H1 (cell line): ENCODE results near the gene GRIK2. TPM values are rescaled to one million over a fixed set of nuclear protein-coding genes. Genes with fewer than 3 reads are reported as not detected.

Experiments used
- CTCF ChIA-PET: fragments of 300-600 bp; sonication (Branson Sonifier 250); formaldehyde crosslinking; loops from one replicate; lab custom pipeline; 2021; ENCODE audit not compliant: partially characterized antibody; lab: Charles Lee
- POLR2A ChIA-PET: fragments of 300-600 bp; sonication (Branson Sonifier 250); formaldehyde crosslinking; loops from one replicate; lab custom pipeline; 2021; ENCODE audit warnings: inconsistent platforms; ENCODE audit not compliant: partially characterized antibody; lab: Charles Lee
- DNase-seq, 2 experiments: peaks; one replicate each; pipeline versions ENCODE4 v3.0.0 to v3.0.0-alpha.2; 2010 to 2022; ENCODE audit warnings: low spot score in 2 of 2, low read depth in 1 of 2, mixed read lengths in 1 of 2
- FAIRE-seq: peaks from 2 replicates; lab custom pipeline; 2011; peaks lifted over from hg19 to GRCh38; lab: Jason Lieb, UNC
- H2AFZ ChIP-seq: 2 replicates; pipeline ENCODE4 v1.8.1; 2012; ENCODE audit warnings: low read length, inconsistent platforms
- H2AK5ac ChIP-seq: 2 replicates; pipeline ENCODE4 v1.6.1; 2013; ENCODE audit warnings: low read depth, low read length
- H2BK120ac ChIP-seq: replicated peaks from 2 replicates; pipeline ENCODE3; 2013; ENCODE audit warnings: low read depth, low read length, inconsistent platforms
- H2BK12ac ChIP-seq: 2 replicates; pipeline ENCODE4 v1.6.1; 2013; ENCODE audit warnings: low read depth, low read length
- H2BK15ac ChIP-seq: 2 replicates; pipeline ENCODE4 v1.6.1; 2013; ENCODE audit warnings: low read length
- H2BK20ac ChIP-seq: 2 replicates; pipeline ENCODE4 v1.6.1; 2013; ENCODE audit warnings: low read length
- H2BK5ac ChIP-seq: 2 replicates; pipeline ENCODE4 v1.6.1; 2013; ENCODE audit warnings: low read depth, low read length
- H3K14ac ChIP-seq: 2 replicates; pipeline ENCODE4 v1.6.1; 2013; ENCODE audit warnings: inconsistent platforms; ENCODE audit not compliant: insufficient read length
- H3K18ac ChIP-seq: 2 replicates; pipeline ENCODE4 v1.6.1; 2013; ENCODE audit warnings: low read length; ENCODE audit errors: extremely low read depth
- H3K23ac ChIP-seq: 2 replicates; pipeline ENCODE4 v1.6.1; 2013; ENCODE audit warnings: inconsistent platforms; ENCODE audit not compliant: insufficient read length
- H3K23me2 ChIP-seq: 2 replicates; pipeline ENCODE4 v1.6.1; 2013; ENCODE audit warnings: low read depth, low read length
- H3K27ac ChIP-seq: 2 replicates; pipeline ENCODE4 v1.6.1; 2011; ENCODE audit warnings: low read depth, low read length, inconsistent platforms
- H3K27me3 ChIP-seq, 4 experiments: replicated peaks in 1 of 4; 1 replicate in 1 of 4; 2 replicates in 3 of 4; pipeline versions ENCODE4 v1.6.1 to v1.8.1; 2011 to 2013; ENCODE audit warnings: low read length in 3 of 4, mild to moderate bottlenecking in 3 of 4, inconsistent platforms in 2 of 4, mixed read lengths in 2 of 4, moderate library complexity in 1 of 4; ENCODE audit not compliant: control insufficient read depth in 3 of 4, insufficient read depth in 3 of 4; ENCODE audit errors: extremely low read depth in 1 of 4
- H3K36me3 ChIP-seq, 4 experiments: 2 replicates each; pipeline versions ENCODE4 v1.6.1 to v1.8.1; 2011 to 2013; ENCODE audit warnings: mild to moderate bottlenecking in 4 of 4, low read length in 3 of 4, moderate library complexity in 2 of 4, control low read depth in 1 of 4, inconsistent platforms in 1 of 4; ENCODE audit not compliant: insufficient read depth in 4 of 4, control insufficient read depth in 2 of 4
- H3K4ac ChIP-seq: replicated peaks from 2 replicates; pipeline ENCODE3; 2013; ENCODE audit warnings: low read length, low read depth, mixed read lengths, inconsistent platforms; ENCODE audit not compliant: insufficient read length
- H3K4me1 ChIP-seq, 4 experiments: replicated peaks in 1 of 4; 1 replicate in 1 of 4; 2 replicates in 3 of 4; pipeline versions ENCODE4 v1.6.1 to v1.8.1; 2011 to 2013; ENCODE audit warnings: low read length in 3 of 4, inconsistent platforms in 2 of 4, mixed read lengths in 1 of 4; ENCODE audit not compliant: insufficient read depth in 4 of 4, control insufficient read depth in 3 of 4
- H3K4me2 ChIP-seq, 2 experiments: 2 replicates each; pipeline versions ENCODE4 v1.6.1 to v1.8.1; 2011 to 2013; ENCODE audit warnings: low read depth in 2 of 2, low read length in 2 of 2, control low read depth in 1 of 2, inconsistent platforms in 1 of 2, mild to moderate bottlenecking in 1 of 2; ENCODE audit not compliant: insufficient read depth in 1 of 2
- H3K4me3 ChIP-seq, 4 experiments: fragments of 200-600, 300-600 bp in 1 of 4; sonication (generic), shearing (Covaris generic), sonication (Bioruptor Twin) in 1 of 4; 2 replicates each; pipeline versions ENCODE4 v1.5.1 to v1.8.1; 2011 to 2016; ENCODE audit warnings: low read length in 4 of 4, low read depth in 3 of 4, control low read depth in 2 of 4, inconsistent platforms in 2 of 4, mild to moderate bottlenecking in 2 of 4, mixed read lengths in 1 of 4, moderate library complexity in 1 of 4; ENCODE audit not compliant: insufficient read depth in 2 of 4; ENCODE audit errors: extremely low read depth in 1 of 4
- H3K56ac ChIP-seq: replicated peaks from 2 replicates; pipeline ENCODE3; 2013; ENCODE audit warnings: low read depth, mild to moderate bottlenecking, mixed read lengths, low read length, inconsistent platforms; ENCODE audit not compliant: insufficient read length
- H3K79me1 ChIP-seq: 2 replicates; pipeline ENCODE4 v1.6.1; 2013; ENCODE audit warnings: low read depth, low read length, control low read depth
- H3K79me2 ChIP-seq, 2 experiments: 2 replicates each; pipeline versions ENCODE4 v1.6.1 to v1.8.1; 2012 to 2013; ENCODE audit warnings: low read length in 2 of 2, mild to moderate bottlenecking in 2 of 2, inconsistent platforms in 1 of 2; ENCODE audit not compliant: insufficient read depth in 2 of 2, control insufficient read depth in 1 of 2
- H3K9ac ChIP-seq, 4 experiments: replicated peaks in 1 of 4; 1 replicate in 1 of 4; 2 replicates in 3 of 4; pipeline versions ENCODE4 v1.6.1 to v1.8.1; 2011 to 2013; ENCODE audit warnings: low read depth in 3 of 4, low read length in 3 of 4, control low read depth in 2 of 4, mild to moderate bottlenecking in 2 of 4, moderate library complexity in 2 of 4, inconsistent platforms in 1 of 4; ENCODE audit errors: extremely low read depth in 1 of 4
- H3K9me3 ChIP-seq, 2 experiments: 2 replicates each; pipeline versions ENCODE4 v1.6.1 to v1.8.1; 2012 to 2013; ENCODE audit warnings: mild to moderate bottlenecking in 2 of 2, moderate library complexity in 2 of 2, control low read depth in 1 of 2, inconsistent platforms in 1 of 2, low read depth in 1 of 2, low read length in 1 of 2, mixed read lengths in 1 of 2; ENCODE audit not compliant: insufficient read depth in 2 of 2
- H4K20me1 ChIP-seq, 2 experiments: replicated peaks in 1 of 2; 2 replicates each; pipeline versions ENCODE3 to v1.8.1; 2011 to 2013; ENCODE audit warnings: inconsistent platforms in 2 of 2, low read length in 2 of 2, mild to moderate bottlenecking in 1 of 2; ENCODE audit not compliant: insufficient read depth in 2 of 2, control insufficient read depth in 1 of 2
- H4K5ac ChIP-seq: 2 replicates; pipeline ENCODE4 v1.6.1; 2013; ENCODE audit warnings: low read length, low read depth, mixed read lengths, inconsistent platforms; ENCODE audit not compliant: insufficient read length
- H4K8ac ChIP-seq: 2 replicates; pipeline ENCODE4 v1.8.0; 2013; ENCODE audit warnings: mild to moderate bottlenecking, moderate library complexity, low read length, inconsistent platforms; ENCODE audit not compliant: insufficient read depth; ENCODE audit errors: extremely low read depth
- H4K91ac ChIP-seq: replicated peaks from 2 replicates; pipeline ENCODE3; 2013; ENCODE audit warnings: low read length, mixed read lengths, inconsistent platforms; ENCODE audit not compliant: insufficient read length
- NRF1 ChIP-seq: IDR thresholded peaks from 2 replicates; pipeline ENCODE4 v1.6.1; 2011; ENCODE audit warnings: mild to moderate bottlenecking, low read depth, low read length, improper control_type of control experiment
- WGBS, 2 experiments: shearing (Covaris generic) in 1 of 2; methylation state at CpG; one replicate each; pipeline versions ENCODE4 v1.1.6 to v1.1.7; 2013 to 2015; ENCODE audit warnings: low lambda C conversion rate in 2 of 2, mixed read lengths in 2 of 2, inconsistent platforms in 1 of 2, low coverage in 1 of 2, missing lambda C conversion rate in 1 of 2; ENCODE audit not compliant: insufficient replicate concordance in 2 of 2, insufficient coverage in 1 of 2, insufficient read length in 1 of 2; ENCODE audit errors: extremely low coverage in 1 of 2, missing lambda C conversion rate in 1 of 2; 5-methylcytosine and 5-hydroxymethylcytosine counted together
- polyA plus RNA-seq, 7 experiments: library from polyadenylated mRNA; depleted of rRNA in 3 of 7; stranded (reverse) in 5 of 7; unstranded in 2 of 7; fragments of >200 nt in 5 of 7; fragments of 200-250 nt in 2 of 7; gene quantifications; 1 replicate in 5 of 7; 2 replicates in 1 of 7; 4 replicates in 1 of 7; pipeline versions ENCODE4 v1.2.1 to v1.2.3, GENCODE V29; 2011 to 2013; ENCODE audit warnings: missing spikeins in 2 of 7, mixed read lengths in 2 of 7
- total RNA-seq: library from RNA; stranded (reverse); fragmentation: NEBNext Ultra II Directional; extraction: Animal tissue kit (Norgen Biotek cat#: 25700); gene quantifications from 2 replicates; pipeline ENCODE4 v1.2.1, GENCODE V29; 2021

Gene GRIK2
- total and polyA plus RNA-seq, 2 of the 8 experiments (the other 6 are each of a cell fraction or from before 2014, with no cell fraction given): 1.8 to 2.2 TPM

DNA sequence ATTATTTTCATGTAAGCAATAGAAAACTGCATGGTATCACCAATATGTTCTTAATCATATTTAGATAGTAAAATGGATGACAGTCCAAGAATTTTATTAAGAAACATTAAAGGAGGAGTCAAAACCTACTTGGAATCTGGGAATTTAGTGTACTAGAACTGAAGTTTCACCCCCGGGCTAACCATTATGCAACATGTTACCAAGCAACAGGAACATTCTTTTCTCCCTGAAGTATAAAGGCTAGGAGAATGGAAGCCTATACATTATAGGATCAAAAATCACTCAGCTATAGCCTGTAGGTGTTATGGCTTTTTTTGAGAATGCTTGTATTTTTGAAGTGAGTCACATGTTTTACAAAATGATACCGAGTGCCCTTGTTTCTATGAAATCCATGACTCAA lies 538.3 kb downstream of the GRIK2 start:
- Histone ChIP-seq H3K4ac (no peak overlapping the region), H2BK12ac (no peak overlapping the region), H3K79me2 (no peaks in the 10 kb centered on the region), H4K20me1 (no peaks in the 10 kb centered on the region), H4K8ac (no peak overlapping the region), H4K5ac (no peak overlapping the region), H3K79me1 (no peaks in the 10 kb centered on the region), H2BK120ac (no peak overlapping the region), H3K23me2 (no peaks in the 10 kb centered on the region), H2BK20ac (no peak overlapping the region), H3K27me3 (no peaks in the 10 kb centered on the region), H4K91ac (no peak overlapping the region), H2BK5ac (no peak overlapping the region), H3K23ac (no peak overlapping the region), H2AK5ac (no peak overlapping the region), H3K4me3 (no peak overlapping the region), H3K4me2 (no peak overlapping the region), H3K9ac (no peak overlapping the region), H3K18ac (no peak overlapping the region), H3K14ac (no peak overlapping the region), H3K27ac (no peak overlapping the region), H3K36me3 (no peaks in the 10 kb centered on the region), H3K4me1 (no peaks in the 10 kb centered on the region), H3K9me3 (no peaks in the 10 kb centered on the region), H3K56ac (no peak overlapping the region), H2BK15ac (no peak overlapping the region), H2AFZ (no peak overlapping the region)
- FAIRE-seq (no peak), DNase-seq (no peak)
- ChIA-PET POLR2A (interaction anchor here (0.7 kb wide), 1 partner anchor 55 kb away, joined by 3 read pairs; no protein-coding TSS in a partner anchor), CTCF (no interaction called here)
- 93% methylated on average over 2 of the region's 2 CpGs; no CpG with 5 or more reads in 1 of the 2 experiments for WGBS, 2 experiments
- TF ChIP-seq NRF1: no peak
